ENCODE measurements around the gene PRPF4. TPM values are rescaled to one million over a fixed set of nuclear protein-coding genes. Genes with fewer than 3 reads are reported as not detected.
"Not testable (repeated sequence)": the region's sequence is repeated elsewhere in the genome, so short reads cannot be mapped to it uniquely, and the experiment has no call there.

PRPF4 gene
- total and polyA plus RNA-seq, 4 donors, result 5.0 to 11.9 (median 10.4) TPM

GRCh38 chr9:113231701-113232100 is 43.8 kb upstream of the PRPF4 start:
- Histone ChIP-seq H3K27ac (ENCODE audit: low read depth in 1 of 2, low read length in 2 of 2) (no peak overlapping the region), H3K9ac (ENCODE audit: low read depth in 1 of 2, low read length in 2 of 2) (no peak overlapping the region), H3K9me3 (ENCODE audit: control insufficient read depth in 4 of 4, low read length in 3 of 4) (no peaks in the 10 kb centered on the region), H3K4me3 (ENCODE audit: low read depth in 1 of 3, low read length in 3 of 3) (no peak overlapping the region), H3K4me1 (ENCODE audit: control insufficient read depth in 4 of 4, insufficient read depth in 4 of 4, low read length in 3 of 4) (peaks cover 10 to 60% (median 44%) of the 10 kb centered on the region in 4 donors), H3K36me3 (ENCODE audit: control insufficient read depth in 4 of 4, insufficient read depth in 3 of 4, low read depth in 1 of 4, low read length in 3 of 4) (peaks cover 0 to 2% (median 0%) of the 10 kb centered on the region in 4 donors), H3K27me3 (ENCODE audit: control insufficient read depth in 4 of 4, insufficient read depth in 4 of 4, low read length in 3 of 4) (no peaks in the 10 kb centered on the region)
- DNase-seq (ENCODE audit: low spot score), result no peak
- no peak for TF ChIP-seq ZBTB33 (IDR thresholded peaks at IDR 0.05)
- no peak for TF ChIP-seq ATF3 (IDR thresholded peaks at IDR 0.05)
- TF ChIP-seq CTCF (IDR thresholded peaks at IDR 0.05; ENCODE audit: low read depth, low read length, missing input control), result no peak
- TF ChIP-seq JUND (IDR thresholded peaks at IDR 0.05), result no peak
- TF ChIP-seq GABPA (IDR thresholded peaks at IDR 0.05 in 1 of 2, conservative IDR thresholded peaks at IDR 0.05 in 1 of 2), result no peak
- TF ChIP-seq MAX (IDR thresholded peaks at IDR 0.05), result no peak
- TF ChIP-seq EGR1 (IDR thresholded peaks at IDR 0.05; ENCODE audit: low read depth in 2 of 2), result no peak
- TF ChIP-seq HNF4A (conservative IDR thresholded peaks at IDR 0.05), result no peak
- TF ChIP-seq RXRA (IDR thresholded peaks at IDR 0.05), result no peak
- no peak for TF ChIP-seq HNF4G (IDR thresholded peaks at IDR 0.05)
- no peak for TF ChIP-seq FOXA2 (IDR thresholded peaks at IDR 0.05)
- no peak for TF ChIP-seq YY1 (IDR thresholded peaks at IDR 0.05)
- no peak for TF ChIP-seq FOXA1 (IDR thresholded peaks at IDR 0.05)
- no peak for TF ChIP-seq SP1 (IDR thresholded peaks at IDR 0.05)
- 97% methylated on average over 2 of the region's 2 CpGs for WGBS

GRCh38 chr9:113235701-113236255 is 39.7 kb upstream of the PRPF4 start:
- WGBS, result 42% methylated on average over 10 of the region's 10 CpGs
- not testable (repeated sequence) for H3K4me3 ChIP-seq (ENCODE audit: low read depth in 1 of 3, low read length in 3 of 3); H3K36me3 ChIP-seq (ENCODE audit: control insufficient read depth in 4 of 4, insufficient read depth in 3 of 4, low read depth in 1 of 4, low read length in 3 of 4); H3K27me3 ChIP-seq (ENCODE audit: control insufficient read depth in 4 of 4, insufficient read depth in 4 of 4, low read length in 3 of 4); DNase-seq (ENCODE audit: low spot score); H3K9me3 ChIP-seq (ENCODE audit: control insufficient read depth in 4 of 4, low read length in 3 of 4); H3K9ac ChIP-seq (ENCODE audit: low read depth in 1 of 2, low read length in 2 of 2)
- Histone ChIP-seq H3K4me1 (ENCODE audit: control insufficient read depth in 4 of 4, insufficient read depth in 4 of 4, low read length in 3 of 4) (peaks cover 17 to 66% (median 59%) of the 10 kb centered on the region in 4 donors), H3K27ac (ENCODE audit: low read depth in 1 of 2, low read length in 2 of 2) (peak overlapping the region; percentile 7 to 51)
- TF ChIP-seq HNF4A (conservative IDR thresholded peaks at IDR 0.05) (peak; percentile 16 to 25), RAD21 (IDR thresholded peaks at IDR 0.05) (peak in 1 of 2 donors; percentile 5), RXRA (IDR thresholded peaks at IDR 0.05) (peak; percentile 14 to 31)
